LNCaP clone FGC (cell line): Measurements from ENCODE around the gene CLCN7.

Experiments used
- DNase-seq: peaks from one replicate; pipeline ENCODE4 v3.0.0-alpha.2; 2011; ENCODE audit warnings: low read depth
- H3K4me3 ChIP-seq: 2 replicates; pipeline ENCODE4 v1.5.1; 2011; ENCODE audit warnings: mild to moderate bottlenecking, low read depth, low read length, control low read depth
- TF ChIP-seq, protein P1 (sequence below): IDR thresholded peaks from 2 replicates; pipeline ENCODE4 v1.5.1; 2012; ENCODE audit warnings: mild to moderate bottlenecking; ENCODE audit not compliant: control insufficient read depth, insufficient read depth; ENCODE audit errors: extremely low read depth

Gene CLCN7

DNA sequence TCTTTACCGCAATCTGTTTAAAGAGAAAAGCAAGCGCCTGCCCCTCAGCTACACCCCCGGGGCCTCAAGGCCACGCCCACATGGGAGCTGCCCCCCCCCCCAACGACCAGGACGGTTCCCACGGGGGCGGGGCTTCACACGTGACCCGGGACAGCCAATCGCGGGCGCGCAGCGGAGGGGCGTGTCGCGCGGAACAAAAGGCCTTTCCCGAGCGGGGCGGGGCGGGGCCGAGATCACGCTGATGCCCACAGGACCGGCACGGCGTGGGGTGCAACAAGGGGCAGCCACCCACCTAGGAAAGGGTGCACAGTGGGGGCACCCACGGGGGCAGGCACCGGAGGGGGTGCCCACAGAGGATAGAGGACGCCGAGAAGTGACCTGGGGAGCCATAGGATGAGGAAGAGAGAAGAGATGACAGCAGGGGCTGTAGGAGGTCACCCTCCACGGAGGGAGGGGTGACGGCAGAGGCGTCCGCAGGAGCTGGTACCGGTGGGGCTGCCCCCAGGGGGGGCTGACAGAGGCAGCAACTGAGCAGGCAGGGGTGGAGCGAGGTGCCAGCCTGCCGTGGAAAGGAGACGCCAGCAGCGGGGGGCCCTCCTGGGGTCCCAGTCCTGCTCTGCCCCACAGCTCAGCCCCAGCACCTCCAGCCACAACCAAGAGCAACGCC lies 66.5 kb downstream of the CLCN7 start:
- TF ChIP-seq, protein P1, sequence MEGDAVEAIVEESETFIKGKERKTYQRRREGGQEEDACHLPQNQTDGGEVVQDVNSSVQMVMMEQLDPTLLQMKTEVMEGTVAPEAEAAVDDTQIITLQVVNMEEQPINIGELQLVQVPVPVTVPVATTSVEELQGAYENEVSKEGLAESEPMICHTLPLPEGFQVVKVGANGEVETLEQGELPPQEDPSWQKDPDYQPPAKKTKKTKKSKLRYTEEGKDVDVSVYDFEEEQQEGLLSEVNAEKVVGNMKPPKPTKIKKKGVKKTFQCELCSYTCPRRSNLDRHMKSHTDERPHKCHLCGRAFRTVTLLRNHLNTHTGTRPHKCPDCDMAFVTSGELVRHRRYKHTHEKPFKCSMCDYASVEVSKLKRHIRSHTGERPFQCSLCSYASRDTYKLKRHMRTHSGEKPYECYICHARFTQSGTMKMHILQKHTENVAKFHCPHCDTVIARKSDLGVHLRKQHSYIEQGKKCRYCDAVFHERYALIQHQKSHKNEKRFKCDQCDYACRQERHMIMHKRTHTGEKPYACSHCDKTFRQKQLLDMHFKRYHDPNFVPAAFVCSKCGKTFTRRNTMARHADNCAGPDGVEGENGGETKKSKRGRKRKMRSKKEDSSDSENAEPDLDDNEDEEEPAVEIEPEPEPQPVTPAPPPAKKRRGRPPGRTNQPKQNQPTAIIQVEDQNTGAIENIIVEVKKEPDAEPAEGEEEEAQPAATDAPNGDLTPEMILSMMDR: no peak
- DNase-seq: peak; percentile 44
- H3K4me3 ChIP-seq: peak overlapping the region; percentile 68

DNA sequence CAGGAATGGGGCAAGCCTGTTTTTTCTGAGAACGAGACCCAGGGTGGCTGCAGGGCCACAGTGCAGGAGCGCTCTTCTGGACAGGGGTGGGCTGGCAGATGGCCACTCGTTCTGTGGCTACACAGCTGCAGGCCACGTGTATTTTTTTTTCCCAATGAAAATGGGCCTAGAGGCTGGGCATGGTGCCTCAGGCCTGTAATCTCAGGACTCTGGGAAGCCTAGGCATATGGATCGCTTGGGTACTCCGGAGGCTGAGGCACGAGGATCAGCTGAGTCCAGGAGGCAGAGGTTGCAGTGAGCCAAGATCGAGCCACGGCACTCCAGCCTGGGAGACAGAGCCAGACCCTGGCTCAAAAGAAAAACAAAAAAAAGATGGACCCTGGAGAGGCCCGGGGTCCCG lies 67.1 kb downstream of the CLCN7 start:
- TF ChIP-seq, protein P1: no peak
- peak overlapping the region; percentile 68 for H3K4me3 ChIP-seq
- no peak for DNase-seq

GRCh38 chr16:1403733-1404132 lies 71.1 kb downstream of the CLCN7 start:
- no peak overlapping the region for H3K4me3 ChIP-seq
- TF ChIP-seq, protein P1: no peak
- DNase-seq: no peak

- DNase-seq: no peak
- TF ChIP-seq, protein P1: no peak
- no peak overlapping the region for H3K4me3 ChIP-seq
These were observed 71.8 kb downstream of the CLCN7 start for GRCh38 chr16:1403036-1403435.

GRCh38 chr16:1401758-1402154 lies 73.1 kb downstream of the CLCN7 start:
- DNase-seq: no peak
- H3K4me3 ChIP-seq: no peak overlapping the region

GRCh38 chr16:1401061-1401757 lies 73.6 kb downstream of the CLCN7 start:
- no peak for DNase-seq
- H3K4me3 ChIP-seq: no peak overlapping the region
- TF ChIP-seq, protein P1: no peak

More at GRCh38 chr16:1401758-1402154, 73.1 kb downstream of the CLCN7 start:
- TF ChIP-seq, protein P1: no peak
